Measurements from ENCODE around the gene IL17B.
"Not testable (repeated sequence)": the region's sequence is repeated elsewhere in the genome, so short reads cannot be mapped to it uniquely, and the experiment has no call there.

The IL17B gene

DNA sequence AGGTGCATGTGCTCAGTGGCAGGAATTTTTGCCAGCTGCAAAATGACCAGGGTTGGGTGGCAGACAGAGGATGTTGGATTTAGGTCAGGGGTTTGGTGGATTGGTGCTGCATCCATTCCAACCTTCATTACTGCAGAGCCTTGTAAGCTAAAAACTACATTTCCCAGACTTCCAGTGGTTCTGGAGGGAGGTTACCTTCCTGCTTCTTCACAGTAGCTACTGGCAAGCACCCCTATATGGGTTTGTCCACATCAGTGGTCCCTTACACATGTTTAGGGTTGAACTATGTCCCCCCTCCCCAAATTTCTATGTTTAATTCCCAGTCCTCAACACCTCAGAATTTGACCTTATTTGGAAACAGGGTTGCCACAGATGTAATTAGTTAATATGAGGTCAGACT is 20.7 kb upstream of the IL17B start:
- DNase-seq, result no peak

DNA sequence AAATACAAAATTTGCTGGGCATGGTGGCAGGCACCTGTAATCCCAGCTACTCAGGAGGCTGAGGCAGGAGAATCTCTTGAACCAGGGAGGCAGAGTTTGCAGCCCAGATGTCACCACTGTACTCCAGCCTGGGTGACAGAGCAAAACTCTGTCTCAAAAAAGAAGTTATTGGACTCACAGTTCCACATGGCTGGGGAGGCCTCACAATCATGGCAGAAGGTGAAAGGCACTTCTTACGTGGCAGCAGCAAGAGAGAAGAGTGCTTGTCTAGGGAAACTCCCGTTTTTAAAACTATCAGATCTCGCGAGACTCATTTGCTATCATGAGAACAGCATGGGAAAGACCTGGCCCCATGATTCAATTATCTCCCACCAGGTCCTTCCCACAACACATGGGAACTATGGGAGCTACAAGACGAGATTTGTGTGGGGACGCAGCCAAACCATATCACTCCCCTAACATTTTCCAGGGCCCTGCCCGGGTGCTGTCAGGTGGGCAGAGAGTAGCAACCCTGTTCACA is 19.7 kb upstream of the IL17B start:
- not testable (repeated sequence) for DNase-seq

GRCh38 chr5:149397530-149397929 is 18.4 kb upstream of the IL17B start:
- DNase-seq, result no peak

GRCh38 chr5:149394996-149395395 is 15.9 kb upstream of the IL17B start:
- DNase-seq, result not testable (repeated sequence)

DNA sequence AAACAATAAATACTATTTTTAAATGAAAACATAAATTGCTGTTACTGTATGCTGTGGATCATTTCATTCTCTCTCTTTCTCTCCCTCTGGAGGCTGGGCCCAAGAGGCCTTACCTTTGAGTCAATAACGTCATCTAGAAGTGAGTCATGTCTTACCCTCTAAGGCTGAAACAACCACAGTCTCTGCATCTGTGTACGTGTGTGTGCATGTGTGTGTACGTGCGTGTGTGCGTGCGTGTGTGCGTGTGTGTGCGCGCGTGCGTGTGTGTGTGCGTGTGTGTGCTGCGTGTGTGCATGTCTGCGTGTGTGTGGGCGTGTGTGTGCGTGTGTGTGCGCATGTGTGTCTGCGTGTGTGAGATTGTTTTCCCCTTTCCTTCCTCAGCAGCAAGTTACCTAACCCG is 13.6 kb upstream of the IL17B start:
- no peak for DNase-seq

- no peak for DNase-seq
Observed at GRCh38 chr5:149391524-149391923, 12.4 kb upstream of the IL17B start.

DNA sequence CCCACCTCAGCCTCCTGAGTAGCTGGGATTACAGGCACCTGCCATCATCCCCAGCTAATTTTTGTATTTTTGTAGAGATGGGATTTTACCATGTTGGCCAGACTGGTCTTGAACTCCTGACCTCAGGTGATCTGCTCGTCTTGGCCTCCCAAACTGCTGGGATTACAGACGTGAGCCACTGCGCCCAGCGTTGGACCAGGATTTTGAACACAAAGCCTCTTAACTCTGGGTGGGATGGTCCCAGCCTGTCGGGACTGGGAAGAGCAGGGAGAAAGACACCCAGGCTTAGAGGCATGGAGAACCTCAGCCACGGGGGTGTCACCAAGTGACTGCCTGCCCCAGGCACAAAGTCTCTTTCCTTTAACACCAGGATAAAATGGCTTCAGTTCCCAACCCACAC is 12.0 kb upstream of the IL17B start:
- not testable (repeated sequence) for DNase-seq

- DNase-seq, result no peak
Observed at GRCh38 chr5:149389552-149390495, 10.7 kb upstream of the IL17B start.

GRCh38 chr5:149388498-149389190 is 9.6 kb upstream of the IL17B start:
- DNase-seq, result no peak

DNA sequence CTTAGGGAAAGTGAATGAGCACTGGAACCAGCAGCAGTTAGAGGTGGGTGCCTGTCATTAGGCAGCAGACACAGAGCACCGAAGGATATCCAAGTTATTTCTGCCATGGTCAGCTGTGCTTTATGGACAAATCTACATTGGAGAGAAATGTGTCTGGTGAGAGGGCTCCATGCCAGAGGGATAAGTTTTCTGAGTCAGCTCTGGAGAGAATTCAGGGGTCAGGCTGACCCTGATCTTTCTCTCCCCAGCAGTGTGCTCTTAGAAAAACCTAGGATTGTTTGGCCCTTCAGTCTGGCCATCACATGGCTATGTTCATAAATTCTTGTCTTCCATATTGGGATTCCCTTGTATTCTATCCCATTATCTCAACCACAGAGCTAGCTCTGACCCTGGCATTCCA is 8.9 kb upstream of the IL17B start:
- no peak for DNase-seq

DNA sequence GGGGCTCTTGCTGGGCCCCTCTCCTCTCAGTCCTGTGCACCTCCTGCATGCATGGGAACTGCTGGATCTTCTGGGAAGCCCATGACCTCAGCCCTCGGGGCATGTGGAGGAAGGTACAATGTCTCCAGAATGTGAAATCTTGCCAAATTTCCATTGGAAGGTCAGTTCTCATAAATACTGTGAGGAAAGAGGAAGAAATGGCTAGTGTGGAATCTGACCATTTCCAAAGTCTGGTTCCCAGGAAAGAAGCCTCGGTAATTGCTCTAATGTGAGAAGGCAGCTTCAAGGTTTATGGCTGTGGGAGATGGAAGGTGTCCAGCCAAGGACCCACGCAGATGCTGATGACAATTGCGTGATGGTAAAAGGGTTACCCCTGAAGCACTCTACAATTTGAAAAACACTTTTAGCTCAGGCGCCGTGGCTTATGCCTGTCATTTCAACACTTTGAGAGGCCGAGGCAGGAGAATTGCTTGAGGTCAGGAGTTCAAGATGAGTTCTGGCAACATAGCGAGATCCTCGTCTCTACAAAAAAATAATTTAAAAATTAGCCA is 8.1 kb upstream of the IL17B start:
- DNase-seq, result peak in 1 of 2 donors; percentile 17

DNA sequence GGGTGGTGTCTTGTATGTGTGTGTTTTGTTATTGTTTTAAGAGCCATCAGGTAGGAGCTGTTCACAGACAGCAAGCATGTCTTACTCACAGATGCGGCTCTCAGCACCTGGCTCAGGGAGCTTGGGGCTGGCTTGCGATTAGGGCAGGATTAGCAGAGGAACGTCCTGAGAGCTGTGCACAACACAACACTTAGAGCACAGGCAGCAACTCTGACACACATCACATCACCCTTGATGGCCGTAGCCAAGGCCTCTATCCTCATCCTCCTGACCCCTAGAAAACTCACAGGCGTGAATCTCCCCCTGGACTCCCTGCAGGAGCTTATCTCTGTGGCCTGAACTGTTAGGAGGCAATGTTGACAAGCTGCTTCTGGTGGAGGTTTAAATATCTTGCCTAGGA is 7.1 kb upstream of the IL17B start:
- no peak for DNase-seq

- no peak for DNase-seq
Observed at GRCh38 chr5:149383399-149383798, 4.3 kb upstream of the IL17B start.

DNA sequence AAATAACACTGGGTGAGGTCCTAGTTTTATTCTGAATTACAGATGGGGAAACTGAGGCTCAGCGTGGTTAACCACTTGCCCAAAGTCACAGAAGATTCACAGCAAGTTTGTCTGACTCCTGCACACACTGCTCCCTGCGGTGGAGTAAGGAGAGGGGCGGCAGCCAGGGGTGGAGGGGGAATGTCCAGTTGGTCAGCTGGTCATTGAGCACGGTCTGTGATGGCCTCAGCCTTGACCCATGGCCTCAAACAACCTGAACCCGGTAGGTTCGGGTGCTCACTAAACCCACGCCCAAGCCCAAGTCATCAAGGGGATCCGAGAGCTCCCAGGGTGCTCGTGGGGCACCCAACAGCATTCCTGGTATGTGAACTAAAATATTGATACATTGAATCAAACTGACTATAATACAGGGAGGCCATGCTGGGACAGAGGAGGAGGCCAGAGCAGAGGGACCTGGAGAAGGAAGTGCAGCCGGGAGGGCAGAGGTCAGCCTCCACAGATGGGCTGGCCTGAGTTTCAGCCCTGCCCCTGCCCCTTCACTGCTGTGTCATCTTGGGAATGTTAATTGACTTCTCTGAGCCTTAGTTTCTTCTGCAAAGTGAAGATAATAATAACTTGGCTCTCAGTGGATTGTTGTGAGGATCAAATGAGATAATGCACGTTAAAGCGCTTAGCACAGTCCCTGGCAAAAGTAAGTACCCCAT is 3.6 kb upstream of the IL17B start:
- DNase-seq, result no peak

GRCh38 chr5:149381986-149382338 is 2.9 kb upstream of the IL17B start:
- DNase-seq, result peak; percentile 35 to 82

DNA sequence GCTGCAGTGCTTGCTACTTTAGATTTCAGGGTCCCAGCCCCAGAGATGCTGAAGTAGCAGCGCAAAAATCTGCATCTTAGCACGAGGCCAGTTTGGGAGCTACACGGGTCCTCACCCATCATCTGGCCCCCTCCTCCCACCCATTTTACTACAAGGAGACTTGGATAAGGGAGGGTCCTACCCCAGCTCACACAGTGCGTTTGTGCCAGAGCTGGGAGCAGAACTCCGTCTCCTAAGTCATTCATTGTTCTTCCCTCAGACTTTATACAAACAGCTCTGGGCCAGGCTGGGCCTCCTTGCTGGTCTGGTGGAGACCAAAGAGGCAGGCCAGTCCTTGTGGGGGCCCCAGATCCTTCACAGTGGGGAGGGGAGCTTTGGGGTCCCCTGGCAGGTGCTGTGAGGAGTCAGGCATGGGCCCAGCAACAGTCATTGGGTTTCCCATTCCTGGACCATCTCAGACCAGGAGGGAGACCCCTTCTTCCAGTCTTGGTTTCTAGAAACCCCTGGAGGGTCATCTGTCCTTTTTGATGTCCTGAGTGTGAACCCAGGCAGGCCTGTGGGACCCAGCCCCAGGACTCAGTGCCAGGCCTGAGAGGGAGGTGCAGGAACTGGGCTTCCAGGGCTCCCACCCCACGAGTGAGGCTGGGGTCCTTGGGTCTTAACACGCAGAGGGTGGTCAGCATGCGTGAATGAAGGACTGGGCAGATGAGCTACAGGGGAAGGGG is 2.3 kb upstream of the IL17B start:
- DNase-seq, result no peak

GRCh38 chr5:149380466-149381121 is 1.5 kb upstream of the IL17B start:
- no peak for DNase-seq

DNA sequence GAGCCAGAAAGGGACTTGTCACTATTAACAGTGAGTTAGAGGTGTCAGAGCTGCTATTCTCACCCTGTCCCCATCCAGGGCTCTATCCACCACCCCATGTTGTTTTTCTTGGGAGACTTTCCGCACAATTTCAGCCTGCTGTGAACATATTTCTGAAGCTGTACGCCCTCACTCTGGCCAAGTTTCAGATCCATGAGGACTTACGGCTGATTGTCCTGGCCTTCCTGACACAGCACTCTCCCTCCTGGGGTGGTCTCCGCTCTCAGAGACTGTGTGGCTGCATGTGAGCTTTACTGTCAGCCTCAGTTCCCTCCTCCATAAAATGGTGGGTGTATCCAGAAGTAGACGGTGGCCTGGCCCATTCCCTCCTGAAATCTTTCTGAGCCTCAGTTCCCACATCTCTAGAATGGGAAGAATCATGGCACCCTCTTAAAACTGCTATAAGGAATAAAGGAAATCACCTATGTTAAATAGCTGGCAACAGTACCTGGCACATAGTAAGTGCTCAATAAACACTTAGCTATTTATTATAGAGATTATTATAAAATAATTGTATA is 804 bp upstream of the IL17B start:
- no peak for DNase-seq

GRCh38 chr5:149378241-149378820 is 761 bp downstream of the IL17B start:
- no peak for DNase-seq

- DNase-seq, result no peak
Observed at GRCh38 chr5:149376711-149377447, 2.2 kb downstream of the IL17B start.

All from inflammatory macrophage treated with lipopolysaccharide for 1 hour (primary cell).